Spleen (tissue), 11 donors: ENCODE results near the gene DACT1. TPM values are rescaled to one million over a fixed set of nuclear protein-coding genes. Genes with fewer than 3 reads are reported as not detected.

Source experiments
- DNase-seq: peaks from one replicate; pipeline ENCODE4 v3.0.0-alpha.2; 2020
- H3K27ac ChIP-seq, 8 donors: fragments of 200-600 bp; sonication (generic) in 7 of 8; 1 replicate in 4 of 8; 2 replicates in 4 of 8; pipeline versions ENCODE4 v1.5.0 to v1.8.0; 2016 to 2021; ENCODE audit warnings: inconsistent platforms in 4 of 8, mild to moderate bottlenecking in 4 of 8, moderate library complexity in 1 of 8
- H3K27me3 ChIP-seq, 7 donors: fragments of 200-600 bp; sonication (generic) in 6 of 7; replicated peaks in 1 of 7; 1 replicate in 4 of 7; 2 replicates in 3 of 7; pipeline versions ENCODE4 v1.5.0 to v1.8.0; 2016 to 2021; ENCODE audit warnings: inconsistent platforms in 3 of 7, mild to moderate bottlenecking in 1 of 7
- H3K36me3 ChIP-seq, 6 donors: fragments of 200-600 bp; sonication (generic) in 5 of 6; 1 replicate in 4 of 6; 2 replicates in 2 of 6; pipeline versions ENCODE4 v1.5.0 to v1.8.0; 2016 to 2021; ENCODE audit warnings: inconsistent platforms in 2 of 6
- H3K4me1 ChIP-seq, 6 donors: fragments of 200-600 bp; sonication (generic) in 5 of 6; 1 replicate in 3 of 6; 2 replicates in 3 of 6; pipeline versions ENCODE4 v1.5.0 to v1.8.0; 2016 to 2021; ENCODE audit warnings: inconsistent platforms in 3 of 6
- H3K4me3 ChIP-seq, 8 donors: fragments of 200-600 bp; sonication (generic) in 7 of 8; 1 replicate in 4 of 8; 2 replicates in 4 of 8; pipeline versions ENCODE4 v1.5.0 to v1.8.0; 2016 to 2021; ENCODE audit warnings: inconsistent platforms in 4 of 8, mild to moderate bottlenecking in 4 of 8, moderate library complexity in 2 of 8
- H3K9me3 ChIP-seq, 8 donors: fragments of 200-600 bp; sonication (generic) in 7 of 8; 1 replicate in 4 of 8; 2 replicates in 4 of 8; pipeline versions ENCODE4 v1.5.0 to v1.8.0; 2016 to 2021; ENCODE audit warnings: inconsistent platforms in 4 of 8
- POLR2A ChIP-seq, 3 donors: fragments of 450-650 bp; IDR thresholded peaks; one replicate each; pipeline ENCODE4 v1.5.1; 2017; ENCODE audit warnings: antibody characterized with exemption in 3 of 3, mild to moderate bottlenecking in 1 of 3
- POLR2AphosphoS5 ChIP-seq, 3 donors: sonication (generic); formaldehyde crosslinking; IDR thresholded peaks; one replicate each; pipeline ENCODE4 v1.5.1; 2017; ENCODE audit warnings: antibody characterized with exemption in 3 of 3
- WGBS, 5 donors: extraction: QIAGEN DNeasy Blood & Tissue Kit in 3 of 5; methylation state at CpG; one replicate each; pipeline versions ENCODE4 v1.1.5 to v1.1.7; 2013 to 2018; 5-methylcytosine and 5-hydroxymethylcytosine counted together
- intact Hi-C: fragments of 100-400 bp; cut with DNase I; formaldehyde crosslinking; loops from one replicate; pipeline ENCODE4 v1.15.0; 2023; ENCODE audit warnings: low total_unique reads
- polyA plus RNA-seq, 3 donors: library from polyadenylated mRNA; stranded (reverse); fragments of 200-250 nt; gene quantifications; one replicate each; pipeline ENCODE4 v1.2.1, GENCODE V29; 2013
- total RNA-seq, 7 donors: library from RNA; depleted of rRNA in 3 of 7; stranded (reverse); fragments of >200 nt in 3 of 7; fragmentation: NEBNext Ultra II Directional in 4 of 7; extraction: Animal tissue kit (Norgen Biotek cat#: 25700) in 4 of 7; gene quantifications; one replicate each; pipeline versions ENCODE4 v1.1.0 to v1.2.1, GENCODE V29; 2016 to 2021
- TF ChIP-seq, protein P1 (sequence below), 11 experiments: fragments of 200-600 bp in 7 of 11; fragments of 450-650 bp in 4 of 11; sonication (generic) in 4 of 11; IDR thresholded peaks in 8 of 11; conservative IDR thresholded peaks in 3 of 11; 1 replicate in 7 of 11; 2 replicates in 4 of 11; pipeline versions ENCODE4 v1.4.0 to v1.8.0; 2016 to 2021; ENCODE audit warnings: antibody characterized with exemption in 11 of 11, inconsistent platforms in 4 of 11, mild to moderate bottlenecking in 1 of 11
- donor health status: healthy with polysubstance abuse.
- donor health status: DM: no; HTN: no; CAD: no; lungs with moderate emphysema.
- donor health status: DM: no; HTN: no; CAD: no.
- donor health status: Bipolar disorder and iron deficiency.
- donor health status: healthy.
- donor health status: DM: no; HTN: no; CAD: no.
- donor health status: DM: yes; HTN: yes; CAD: no.

Gene DACT1
- total and polyA plus RNA-seq, 10 donors: 1.3 to 23.4 (median 8.6) TPM

DNA sequence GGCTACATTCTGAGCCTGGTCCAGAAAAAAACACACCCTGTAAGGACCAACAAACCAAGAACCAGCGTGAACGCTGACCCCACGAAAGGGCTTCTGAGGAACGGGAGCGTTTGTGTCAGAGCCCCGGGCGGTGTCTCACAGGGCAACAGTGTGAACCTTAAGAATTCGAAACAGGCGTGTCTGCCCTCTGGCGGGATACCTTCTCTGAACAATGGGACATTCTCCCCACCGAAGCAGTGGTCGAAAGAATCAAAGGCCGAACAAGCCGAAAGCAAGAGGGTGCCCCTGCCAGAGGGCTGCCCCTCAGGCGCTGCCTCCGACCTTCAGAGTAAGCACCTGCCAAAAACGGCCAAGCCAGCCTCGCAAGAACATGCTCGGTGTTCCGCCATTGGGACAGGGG is 7.9 kb downstream of the DACT1 start:
- TF ChIP-seq POLR2AphosphoS5 (IDR thresholded peaks at IDR 0.05): no peak
- no peak for DNase-seq
- intact Hi-C loops: no loop called here
- H3K36me3 ChIP-seq: peaks cover 0 to 43% (median 17%) of the 10 kb centered on the region in 6 donors
- peaks cover 0 to 4% (median 0%) of the 10 kb centered on the region in 7 donors for H3K27me3 ChIP-seq
- H3K9me3 ChIP-seq: peaks cover 0 to 5% (median 0%) of the 10 kb centered on the region in 8 donors
- 95 to 99% (median 96%) methylated on average over 20 of the region's 20 CpGs for WGBS, 5 donors
- H3K4me3 ChIP-seq: no peak overlapping the region
- H3K27ac ChIP-seq: no peak overlapping the region
- H3K4me1 ChIP-seq: peaks cover 0 to 1% (median 0%) of the 10 kb centered on the region in 6 donors

DNA sequence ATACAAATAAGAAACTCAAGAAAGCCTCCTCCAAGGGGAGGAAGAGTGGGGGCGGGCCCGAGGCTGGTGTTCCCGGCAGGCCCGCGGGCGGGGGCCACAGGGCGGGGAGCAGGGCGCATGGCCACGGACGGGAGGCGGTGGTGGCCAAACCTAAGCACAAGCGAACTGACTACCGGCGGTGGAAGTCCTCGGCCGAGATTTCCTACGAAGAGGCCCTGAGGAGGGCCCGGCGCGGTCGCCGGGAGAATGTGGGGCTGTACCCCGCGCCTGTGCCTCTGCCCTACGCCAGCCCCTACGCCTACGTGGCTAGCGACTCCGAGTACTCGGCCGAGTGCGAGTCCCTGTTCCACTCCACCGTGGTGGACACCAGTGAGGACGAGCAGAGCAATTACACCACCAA is 8.7 kb downstream of the DACT1 start:
- intact Hi-C loops: no loop called here
- Histone ChIP-seq H3K36me3 (peaks cover 0 to 38% (median 17%) of the 10 kb centered on the region in 6 donors), H3K4me3 (no peak overlapping the region), H3K9me3 (peaks cover 0 to 5% (median 0%) of the 10 kb centered on the region in 8 donors), H3K27ac (no peak overlapping the region), H3K4me1 (no peaks in the 10 kb centered on the region), H3K27me3 (peaks cover 0 to 4% (median 0%) of the 10 kb centered on the region in 7 donors)
- no peak for DNase-seq
- WGBS, 5 donors: 93 to 96% (median 95%) methylated on average over 29 to 34 of the region's 34 CpGs
- TF ChIP-seq POLR2A (IDR thresholded peaks at IDR 0.05) (no peak), POLR2AphosphoS5 (IDR thresholded peaks at IDR 0.05) (peak in 2 of 3 donors; percentile 5 to 22)
- TF ChIP-seq, protein P1, sequence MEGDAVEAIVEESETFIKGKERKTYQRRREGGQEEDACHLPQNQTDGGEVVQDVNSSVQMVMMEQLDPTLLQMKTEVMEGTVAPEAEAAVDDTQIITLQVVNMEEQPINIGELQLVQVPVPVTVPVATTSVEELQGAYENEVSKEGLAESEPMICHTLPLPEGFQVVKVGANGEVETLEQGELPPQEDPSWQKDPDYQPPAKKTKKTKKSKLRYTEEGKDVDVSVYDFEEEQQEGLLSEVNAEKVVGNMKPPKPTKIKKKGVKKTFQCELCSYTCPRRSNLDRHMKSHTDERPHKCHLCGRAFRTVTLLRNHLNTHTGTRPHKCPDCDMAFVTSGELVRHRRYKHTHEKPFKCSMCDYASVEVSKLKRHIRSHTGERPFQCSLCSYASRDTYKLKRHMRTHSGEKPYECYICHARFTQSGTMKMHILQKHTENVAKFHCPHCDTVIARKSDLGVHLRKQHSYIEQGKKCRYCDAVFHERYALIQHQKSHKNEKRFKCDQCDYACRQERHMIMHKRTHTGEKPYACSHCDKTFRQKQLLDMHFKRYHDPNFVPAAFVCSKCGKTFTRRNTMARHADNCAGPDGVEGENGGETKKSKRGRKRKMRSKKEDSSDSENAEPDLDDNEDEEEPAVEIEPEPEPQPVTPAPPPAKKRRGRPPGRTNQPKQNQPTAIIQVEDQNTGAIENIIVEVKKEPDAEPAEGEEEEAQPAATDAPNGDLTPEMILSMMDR (IDR thresholded peaks at IDR 0.05 in 8 of 11, conservative IDR thresholded peaks at IDR 0.05 in 3 of 11): no peak

DNA sequence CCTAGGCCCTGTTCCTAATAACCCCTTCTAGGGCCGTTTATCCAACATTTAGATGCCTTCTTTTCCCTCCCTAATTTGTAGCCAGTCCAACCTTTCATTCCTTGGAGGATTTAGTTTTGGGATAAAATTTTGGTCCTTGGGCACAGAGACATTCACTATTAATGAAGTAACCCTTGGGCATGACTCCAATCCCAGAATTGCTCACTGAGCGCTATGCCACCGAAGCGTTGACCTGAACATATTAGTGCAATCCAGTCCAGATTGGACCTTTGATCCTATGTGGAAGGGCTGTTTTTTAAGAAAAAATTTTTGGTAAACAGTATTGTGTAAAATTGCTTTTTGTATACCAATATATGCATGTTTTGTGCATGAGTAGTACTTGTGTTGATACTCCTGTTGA is 10.0 kb downstream of the DACT1 start:
- H3K27ac ChIP-seq: no peak overlapping the region
- H3K4me1 ChIP-seq: no peaks in the 10 kb centered on the region
- no peak for DNase-seq
- H3K4me3 ChIP-seq: no peak overlapping the region
- TF ChIP-seq, protein P1 (IDR thresholded peaks at IDR 0.05 in 8 of 11, conservative IDR thresholded peaks at IDR 0.05 in 3 of 11): no peak
- TF ChIP-seq POLR2A (IDR thresholded peaks at IDR 0.05) (no peak), POLR2AphosphoS5 (IDR thresholded peaks at IDR 0.05) (no peak)
- intact Hi-C loops: no loop called here
- WGBS, 5 donors: 85 to 95% (median 91%) methylated on average over 4 of the region's 4 CpGs
- peaks cover 0 to 5% (median 0%) of the 10 kb centered on the region in 8 donors for H3K9me3 ChIP-seq
- H3K36me3 ChIP-seq: peaks cover 0 to 28% (median 17%) of the 10 kb centered on the region in 6 donors
- H3K27me3 ChIP-seq: no peaks in the 10 kb centered on the region

- WGBS, 5 donors: 86 to 97% (median 88%) methylated on average over 2 of the region's 2 CpGs
- no peak for DNase-seq
- H3K4me3 ChIP-seq: no peak overlapping the region
- H3K27ac ChIP-seq: no peak overlapping the region
- no peaks in the 10 kb centered on the region for H3K4me1 ChIP-seq
- peaks cover 0 to 12% (median 0%) of the 10 kb centered on the region in 8 donors for H3K9me3 ChIP-seq
- TF ChIP-seq, protein P1 (IDR thresholded peaks at IDR 0.05 in 8 of 11, conservative IDR thresholded peaks at IDR 0.05 in 3 of 11): no peak
- TF ChIP-seq POLR2A (IDR thresholded peaks at IDR 0.05): no peak
- TF ChIP-seq POLR2AphosphoS5 (IDR thresholded peaks at IDR 0.05): no peak
- H3K27me3 ChIP-seq: no peaks in the 10 kb centered on the region
- peaks cover 0 to 12% (median 9%) of the 10 kb centered on the region in 6 donors for H3K36me3 ChIP-seq
- intact Hi-C loops: no loop called here
These were observed 13.1 kb downstream of the DACT1 start for GRCh38 chr14:58650857-58651256.
